PC-9 (cell line): Measurements from ENCODE around the gene IGF2BP2.

Source experiments
- CTCF ChIP-seq: fragments of 200-600 bp; sonication (generic); conservative IDR thresholded peaks from 2 replicates; pipeline ENCODE4 v1.6.1; 2017; ENCODE audit warnings: mixed run types, antibody characterized with exemption, mild to moderate bottlenecking, moderate library complexity
- EZH2 ChIP-seq: fragments of 200-600 bp; sonication (generic); IDR thresholded peaks from 2 replicates; pipeline ENCODE4 v1.8.0; 2017; ENCODE audit warnings: antibody characterized with exemption, low read depth

GRCh38 chr3:185843635-185844034, 18.8 kb upstream of the IGF2BP2 start:
- TF ChIP-seq CTCF (no peak), EZH2 (no peak)
